ENCODE results near the gene GABPB2.

GABPB2 gene

DNA sequence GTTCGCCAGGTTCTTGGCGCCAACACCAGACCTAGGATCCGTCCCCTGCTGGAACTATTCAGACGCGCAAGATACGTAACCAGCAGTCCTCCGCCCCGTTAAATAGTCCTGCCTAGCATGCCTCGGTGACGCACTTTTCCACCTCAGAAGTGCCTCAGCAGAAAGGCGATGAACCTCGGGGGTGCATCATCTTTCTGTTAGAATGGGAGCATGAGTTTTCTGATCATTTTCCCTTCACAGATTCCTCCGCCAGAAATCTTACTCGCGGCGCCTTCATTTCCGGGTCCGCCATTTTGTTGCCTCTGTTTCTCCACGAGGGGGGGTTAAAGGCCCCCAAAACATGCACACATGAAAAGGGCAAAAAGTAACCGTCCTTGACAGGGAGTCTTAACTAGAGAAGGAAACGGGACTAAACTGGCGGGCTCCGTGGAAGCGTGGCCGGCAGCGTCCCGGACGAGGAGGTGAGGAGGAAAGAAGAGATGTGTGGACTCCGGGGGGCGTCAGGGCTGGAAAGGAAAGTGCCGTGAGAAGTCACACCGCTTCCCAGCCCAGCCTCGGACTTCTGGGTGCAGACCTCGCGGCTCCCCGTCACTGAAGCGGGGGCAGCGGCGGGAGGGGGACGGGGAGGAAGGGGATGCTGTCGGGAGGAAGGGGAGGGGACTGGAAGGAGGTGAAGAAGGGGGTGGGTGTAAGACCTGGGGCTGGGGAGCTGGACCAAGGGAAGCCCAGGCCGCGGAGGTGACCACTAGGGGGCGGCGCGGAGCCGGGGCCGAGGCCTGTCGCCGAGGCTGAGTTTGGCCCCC, at the start of gene GABPB2:
Gene GABPB2, plus strand, starts transcription at position 288 of the 803 bp plus-strand sequence. CDS start 17,429 bp downstream, outside the sequence.
- peak; percentile 86 to 91 for ATAC-seq

DNA sequence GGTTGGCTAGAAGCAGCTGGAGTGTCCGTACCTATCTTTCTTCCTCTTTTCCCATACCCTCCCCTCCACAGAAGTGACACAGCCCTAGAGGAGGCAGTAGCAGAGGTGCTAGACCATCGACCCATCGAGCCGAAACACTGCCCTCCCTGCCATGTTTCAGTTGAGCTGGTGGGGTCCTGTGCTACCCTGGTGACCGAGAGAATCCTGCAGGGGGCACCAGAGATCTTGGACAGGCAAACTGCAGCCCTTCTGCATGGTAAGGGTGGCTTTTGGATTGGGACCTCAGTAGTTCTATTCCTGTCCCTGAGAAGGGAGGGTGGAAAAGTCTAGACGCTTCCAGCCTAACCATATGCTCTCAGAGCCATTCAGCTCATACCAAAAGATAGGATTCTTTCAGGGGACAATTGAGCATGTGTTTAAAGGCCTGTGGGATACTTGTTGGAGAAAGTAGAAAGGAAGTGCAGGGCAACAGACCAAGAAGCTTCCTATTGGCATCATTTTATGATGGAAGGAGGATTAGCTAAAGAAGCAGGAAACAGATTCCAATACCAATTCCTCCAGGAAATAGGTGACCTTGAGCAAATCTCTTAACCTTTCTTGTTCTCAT, 45.9 kb upstream of the GABPB2 start:
- ATAC-seq: peak; percentile 95 to 98

DNA sequence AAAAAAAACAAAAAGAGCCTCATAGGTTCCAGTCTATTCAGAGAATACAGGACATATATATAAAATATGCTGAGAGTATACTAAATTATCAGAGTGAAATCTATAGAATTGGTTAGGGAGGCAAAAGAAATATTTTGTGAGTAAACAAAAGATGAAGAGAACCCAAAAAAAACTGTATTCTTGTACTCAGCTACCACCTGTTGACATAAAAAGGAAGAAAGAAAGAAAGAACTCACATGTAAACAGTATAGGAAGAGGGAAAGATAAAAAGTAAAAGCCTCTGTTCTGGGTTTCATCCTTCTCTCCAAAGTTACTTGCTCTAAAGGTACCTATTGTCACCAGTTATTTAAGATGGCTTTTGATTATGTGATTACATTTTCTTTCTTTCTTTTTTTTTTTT, 44.1 kb upstream of the GABPB2 start:
- ATAC-seq: no peak

DNA sequence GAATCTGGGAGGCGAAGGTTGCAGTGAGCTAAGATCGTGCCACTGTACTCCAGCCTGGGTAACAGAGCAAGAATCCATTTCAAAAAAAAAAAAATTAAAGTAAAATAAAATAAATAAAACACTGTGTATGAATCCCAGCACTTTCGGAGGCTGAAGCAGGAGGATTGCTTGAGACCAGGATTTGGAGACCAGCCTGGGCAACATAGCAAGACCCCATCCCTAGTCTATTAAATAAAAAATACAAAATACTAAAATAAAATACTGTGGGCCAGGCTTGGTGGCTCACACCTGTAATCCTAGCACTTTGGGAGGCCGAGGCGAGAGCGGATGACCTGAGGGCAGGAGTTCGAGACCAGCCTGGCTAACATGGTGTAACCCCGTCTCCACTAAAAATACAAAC, 38.4 kb upstream of the GABPB2 start:
- no peak for ATAC-seq

DNA sequence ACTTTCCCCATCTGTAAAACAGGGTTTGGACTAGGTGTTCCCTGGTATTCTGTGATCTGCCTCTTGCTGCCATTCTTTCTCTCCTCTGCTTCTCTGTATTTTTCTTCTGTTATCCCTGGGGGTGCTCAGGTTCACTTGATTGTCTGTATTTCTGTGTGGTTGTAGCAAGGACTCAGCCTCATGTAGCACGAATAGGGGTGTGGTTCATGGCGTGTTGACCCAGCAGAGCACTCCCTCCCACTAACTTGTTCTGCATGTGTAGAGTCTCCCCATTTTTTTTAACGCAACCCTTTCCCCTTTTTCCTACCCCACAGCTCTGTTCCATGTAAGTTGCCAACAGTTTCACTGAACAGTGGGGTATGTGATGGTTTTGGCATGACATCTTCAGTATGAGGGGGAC, 35.4 kb upstream of the GABPB2 start:
- no peak for ATAC-seq

DNA sequence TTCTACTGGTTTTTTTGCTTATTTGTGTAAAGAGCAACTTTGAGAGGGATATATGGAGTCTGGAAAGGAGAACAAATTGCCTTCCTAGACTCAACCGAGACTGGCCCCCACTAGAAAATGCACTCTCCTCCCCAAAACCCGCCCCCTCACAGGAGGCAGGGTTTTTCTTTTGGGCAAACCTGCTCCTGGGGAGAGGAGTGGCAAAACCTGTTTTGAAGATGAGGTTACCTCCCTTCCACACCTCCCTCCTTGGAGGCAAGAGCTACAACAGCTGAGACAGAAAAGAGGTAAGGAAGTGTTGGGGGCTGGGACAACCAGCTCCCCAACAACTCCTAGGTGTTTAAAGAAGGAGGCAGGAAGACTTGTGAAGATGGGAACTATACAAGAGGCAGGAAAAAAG, 34.2 kb upstream of the GABPB2 start, which contains the start of gene BNIPL:
Gene BNIPL, plus strand, starts transcription at position 231 of the 400 bp plus-strand sequence. Its CDS starts 140 bp downstream, at position 371.
- ATAC-seq: no peak

DNA sequence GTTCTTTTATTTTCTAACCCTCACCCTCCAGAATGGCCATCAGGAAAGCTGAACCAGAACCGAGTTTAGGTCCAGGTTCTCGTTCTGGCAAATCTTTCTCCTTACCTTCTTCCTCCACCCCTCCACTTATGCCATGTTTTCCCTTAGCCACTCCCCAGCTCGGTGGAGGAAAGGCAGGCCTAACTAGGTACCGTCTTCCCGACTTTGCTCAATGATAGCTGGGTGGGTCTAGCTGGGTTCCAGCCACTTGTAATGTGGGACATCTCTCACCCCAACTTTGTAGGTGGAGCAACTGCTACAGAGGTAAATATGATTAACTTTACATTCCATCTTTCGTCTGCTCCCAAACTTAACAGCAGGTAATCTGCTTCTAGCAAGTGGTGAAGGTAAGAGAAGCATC, 33.5 kb upstream of the GABPB2 start:
- ATAC-seq: no peak

DNA sequence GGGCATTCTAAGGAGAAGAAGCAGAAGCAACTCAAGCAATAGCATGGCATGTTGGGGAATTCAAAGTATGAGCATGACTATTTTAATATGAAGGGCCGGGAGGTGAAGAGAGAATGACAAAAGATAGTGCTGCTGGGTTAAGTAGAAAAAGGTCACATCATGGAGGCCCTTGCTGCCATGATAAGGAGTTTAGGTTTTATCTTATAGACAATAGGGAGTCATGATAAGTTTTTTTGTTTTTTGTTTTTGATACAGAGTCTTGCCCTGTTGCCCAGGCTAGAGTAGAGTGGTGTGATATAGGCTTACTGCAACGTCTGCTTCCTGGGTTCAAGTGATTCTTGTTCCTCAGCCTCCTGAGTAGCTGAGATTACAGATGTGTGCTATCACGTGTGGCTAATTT, 31.0 kb upstream of the GABPB2 start:
- ATAC-seq: no peak

DNA sequence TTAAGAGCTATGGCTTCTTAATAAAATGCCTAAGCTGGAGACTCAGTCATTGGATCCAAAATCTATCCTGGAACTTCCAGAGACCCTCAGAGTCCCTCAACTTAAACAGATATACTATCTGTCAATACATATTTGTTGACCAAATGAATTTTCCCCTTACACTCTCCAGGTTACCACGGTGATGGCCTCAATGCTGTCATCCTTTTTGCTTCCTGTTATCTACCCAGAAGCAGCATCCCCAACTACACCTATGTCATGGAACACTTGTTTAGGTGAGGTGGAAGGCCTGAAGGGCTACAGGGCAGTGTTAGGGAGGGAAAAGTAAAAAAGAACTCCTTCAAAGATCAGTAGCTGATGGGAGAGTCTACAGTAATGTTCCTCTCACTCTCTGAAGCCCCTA, 27.4 kb upstream of the GABPB2 start:
- no peak for ATAC-seq

DNA sequence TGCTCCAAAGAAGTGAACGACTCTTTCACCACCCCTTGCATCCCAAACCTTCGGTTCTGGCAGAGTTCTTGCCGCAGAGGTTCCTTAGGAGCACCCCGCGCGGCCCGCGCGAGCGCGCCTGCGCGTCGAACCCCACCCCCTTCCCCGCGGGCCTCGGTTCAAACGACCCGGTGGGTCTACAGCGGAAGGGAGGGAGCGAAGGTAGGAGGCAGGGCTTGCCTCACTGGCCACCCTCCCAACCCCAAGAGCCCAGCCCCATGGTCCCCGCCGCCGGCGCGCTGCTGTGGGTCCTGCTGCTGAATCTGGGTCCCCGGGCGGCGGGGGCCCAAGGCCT, 23.0 kb upstream of the GABPB2 start, which contains the start of gene C1orf56:
Gene C1orf56, plus strand, starts transcription at position 161 of the 334 bp plus-strand sequence. Its CDS starts 97 bp downstream, at position 258.
- ATAC-seq: peak; percentile 74 to 75

DNA sequence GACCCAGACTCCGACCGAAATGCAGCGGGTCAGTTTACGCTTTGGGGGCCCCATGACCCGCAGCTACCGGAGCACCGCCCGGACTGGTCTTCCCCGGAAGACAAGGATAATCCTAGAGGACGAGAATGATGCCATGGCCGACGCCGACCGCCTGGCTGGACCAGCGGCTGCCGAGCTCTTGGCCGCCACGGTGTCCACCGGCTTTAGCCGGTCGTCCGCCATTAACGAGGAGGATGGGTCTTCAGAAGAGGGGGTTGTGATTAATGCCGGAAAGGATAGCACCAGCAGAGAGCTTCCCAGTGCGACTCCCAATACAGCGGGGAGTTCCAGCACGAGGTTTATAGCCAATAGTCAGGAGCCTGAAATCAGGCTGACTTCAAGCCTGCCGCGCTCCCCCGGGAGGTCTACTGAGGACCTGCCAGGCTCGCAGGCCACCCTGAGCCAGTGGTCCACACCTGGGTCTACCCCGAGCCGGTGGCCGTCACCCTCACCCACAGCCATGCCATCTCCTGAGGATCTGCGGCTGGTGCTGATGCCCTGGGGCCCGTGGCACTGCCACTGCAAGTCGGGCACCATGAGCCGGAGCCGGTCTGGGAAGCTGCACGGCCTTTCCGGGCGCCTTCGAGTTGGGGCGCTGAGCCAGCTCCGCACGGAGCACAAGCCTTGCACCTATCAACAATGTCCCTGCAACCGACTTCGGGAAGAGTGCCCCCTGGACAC, 22.5 kb upstream of the GABPB2 start:
- ATAC-seq: peak; percentile 67 to 71

DNA sequence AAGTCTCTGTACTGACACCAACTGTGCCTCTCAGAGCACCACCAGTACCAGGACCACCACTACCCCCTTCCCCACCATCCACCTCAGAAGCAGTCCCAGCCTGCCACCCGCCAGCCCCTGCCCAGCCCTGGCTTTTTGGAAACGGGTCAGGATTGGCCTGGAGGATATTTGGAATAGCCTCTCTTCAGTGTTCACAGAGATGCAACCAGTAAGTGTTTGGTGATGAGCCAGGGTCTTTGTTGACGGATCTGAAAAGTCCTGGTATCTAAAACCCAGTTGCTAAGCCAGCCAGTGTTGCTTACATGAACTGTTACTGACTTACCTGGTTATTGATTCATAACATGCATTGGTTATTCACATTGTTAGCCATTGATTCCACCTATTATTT, 21.9 kb upstream of the GABPB2 start:
- ATAC-seq: no peak

DNA sequence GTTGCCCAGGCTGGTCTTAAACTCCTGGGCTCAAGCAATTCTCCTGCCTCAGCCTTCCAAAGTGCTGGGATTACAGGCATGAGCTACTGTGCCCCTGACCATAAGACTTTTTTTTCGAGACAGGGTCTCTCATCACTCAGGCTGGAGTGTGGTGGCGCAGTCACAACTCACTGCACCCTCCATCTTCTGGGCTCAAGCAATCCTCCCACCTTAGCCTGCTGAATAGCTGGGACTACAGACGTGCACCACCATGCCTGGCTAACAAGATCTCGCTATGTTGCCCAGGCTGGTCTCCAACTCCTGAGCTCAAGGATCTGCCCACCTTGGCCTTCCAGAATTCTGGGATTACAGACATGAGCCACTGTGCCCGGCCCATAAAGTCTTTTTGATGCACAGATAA, 21.1 kb upstream of the GABPB2 start:
- ATAC-seq: no peak

DNA sequence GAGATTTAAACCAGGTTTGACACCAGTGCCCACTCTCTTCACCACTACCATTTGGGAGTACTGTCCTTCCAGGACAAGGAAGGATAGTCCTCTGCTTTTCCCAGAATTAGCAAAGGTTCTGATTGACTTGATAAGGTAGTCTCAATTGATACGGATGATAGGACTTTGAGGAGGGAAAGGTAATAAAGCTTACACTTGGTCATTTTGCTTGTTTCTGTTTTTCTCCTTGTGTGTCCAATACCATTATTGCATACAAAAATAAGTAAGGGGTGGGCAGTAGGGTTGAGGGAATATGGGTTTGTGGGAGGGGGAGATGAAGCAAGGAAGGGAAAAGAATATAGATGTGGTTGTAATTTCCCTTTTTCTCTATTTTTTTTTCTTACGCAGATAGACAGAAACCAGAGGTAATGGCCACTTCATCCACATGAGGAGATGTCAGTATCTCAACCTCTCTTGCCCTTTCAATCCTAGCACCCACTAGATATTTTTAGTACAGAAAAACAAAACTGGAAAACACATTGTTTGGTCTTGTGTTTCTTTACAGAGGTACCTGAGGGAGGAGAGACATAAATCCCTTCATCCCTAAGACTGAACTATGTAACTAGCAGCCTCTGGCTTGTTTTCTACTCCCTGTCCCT, 20.4 kb upstream of the GABPB2 start:
- no peak for ATAC-seq

DNA sequence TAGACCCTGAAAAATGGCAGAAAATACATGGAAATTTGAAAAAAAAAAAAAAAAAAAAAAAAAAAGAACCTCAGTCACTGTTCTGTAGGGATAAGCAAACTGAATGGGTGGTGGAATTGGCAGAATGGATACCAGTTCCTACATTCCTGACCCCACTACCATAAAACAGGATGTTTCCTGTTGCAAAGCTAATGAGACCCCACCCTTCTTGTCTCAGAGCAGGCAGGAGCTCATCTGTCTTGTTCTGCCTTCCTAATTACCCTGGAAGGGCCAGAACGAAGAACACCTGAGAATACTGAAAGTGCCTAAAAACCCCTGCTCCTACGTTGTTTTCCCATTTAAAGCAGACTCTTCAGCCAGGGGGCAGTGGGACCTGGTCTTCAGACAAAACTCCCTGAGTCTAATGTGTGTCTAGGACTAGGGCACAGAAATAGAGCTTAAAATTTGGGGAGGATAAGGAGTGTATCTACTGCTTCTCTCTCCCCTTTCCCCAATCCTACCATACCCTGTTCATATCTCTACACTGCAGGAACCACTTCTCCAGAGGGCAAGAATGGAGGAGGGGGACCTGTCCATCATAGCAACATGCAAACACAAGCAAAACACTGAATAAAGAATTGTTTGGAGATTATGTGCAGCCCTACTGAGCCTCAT, 19.1 kb upstream of the GABPB2 start:
- ATAC-seq: no peak

DNA sequence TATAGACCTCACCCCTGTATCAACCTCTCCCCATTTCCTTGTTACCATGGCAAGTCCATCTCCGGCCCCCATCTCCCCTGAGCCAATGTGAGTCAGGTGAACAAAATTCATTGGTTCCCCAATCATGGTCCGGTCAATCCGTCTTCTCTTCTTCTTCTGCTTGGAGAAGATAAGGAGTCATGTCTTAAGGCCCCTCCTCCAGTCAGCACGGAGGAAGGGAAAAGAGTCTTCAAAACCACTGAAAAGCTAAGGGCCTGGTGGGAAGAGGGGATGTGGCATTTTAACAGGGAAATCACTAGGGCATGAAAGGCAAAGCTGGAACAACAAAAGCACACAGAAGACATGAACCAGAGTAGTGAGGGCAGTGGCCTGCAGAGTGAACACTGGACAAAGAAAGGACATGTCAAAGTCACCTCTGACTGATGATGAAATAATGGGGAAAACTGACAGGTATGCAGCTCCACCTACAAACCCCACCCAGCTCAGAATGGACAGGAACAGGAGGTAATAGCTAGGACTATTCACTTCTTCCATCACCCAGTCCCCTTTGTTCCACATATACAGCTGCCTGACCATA, 15.5 kb upstream of the GABPB2 start:
- no peak for ATAC-seq

DNA sequence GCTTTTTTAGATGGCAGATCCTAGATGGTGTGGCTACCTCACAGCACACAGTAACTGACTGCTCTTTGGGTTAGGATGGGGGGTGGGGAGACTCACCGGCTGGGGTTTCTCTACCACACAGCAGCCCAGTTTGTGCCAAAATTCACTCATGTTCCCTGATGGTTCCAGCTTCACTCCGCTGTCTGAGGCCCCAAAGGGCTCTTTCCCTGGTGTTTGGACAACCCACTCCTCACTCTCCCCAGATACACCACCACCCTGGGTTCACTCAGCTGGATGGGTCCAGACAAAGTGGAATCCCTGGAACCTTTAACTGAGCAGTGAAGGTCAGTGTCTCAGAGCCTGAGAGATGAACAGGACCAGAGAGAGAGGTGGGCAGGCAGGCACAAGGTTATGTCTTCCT, 15.0 kb upstream of the GABPB2 start:
- no peak for ATAC-seq

DNA sequence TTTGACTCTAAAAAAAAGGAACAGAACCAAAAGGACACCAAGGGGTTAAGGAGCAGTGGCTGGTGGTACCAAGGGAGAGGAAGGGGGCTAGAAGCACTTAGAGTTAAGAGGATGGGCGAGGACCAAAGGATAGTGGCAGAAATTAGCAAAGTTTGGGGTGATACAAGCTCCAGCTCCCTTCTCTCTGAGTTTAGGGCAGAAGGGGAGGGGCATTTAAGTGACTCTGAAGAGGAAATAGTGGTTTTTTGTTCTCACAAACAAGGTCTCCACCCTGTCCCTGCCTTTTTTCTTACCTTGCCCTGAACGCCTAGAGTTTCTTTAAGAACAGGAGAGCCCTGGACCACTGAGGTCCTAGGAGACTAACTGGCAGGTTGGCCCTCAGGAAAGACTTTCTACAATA, 14.4 kb upstream of the GABPB2 start:
- no peak for ATAC-seq

DNA sequence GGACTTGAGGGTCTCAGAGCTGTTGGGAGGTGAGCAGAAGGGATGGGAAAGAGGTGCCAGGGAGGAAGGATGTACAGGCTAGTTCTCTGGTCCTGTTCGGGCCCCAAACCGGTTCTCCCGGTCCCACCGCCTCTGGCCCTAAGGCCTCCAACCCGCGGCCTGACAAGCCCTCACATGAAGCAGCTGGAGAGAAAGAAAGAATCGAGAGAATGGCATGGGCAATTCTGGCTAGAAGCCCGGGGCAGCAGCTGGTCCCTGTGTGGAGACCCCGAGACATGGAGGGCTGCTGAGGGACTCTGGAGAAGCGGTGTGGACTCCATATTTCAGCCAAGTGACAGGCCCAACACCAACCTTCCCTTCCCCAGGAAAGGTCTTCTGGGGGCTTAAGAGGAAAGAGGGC, 11.9 kb upstream of the GABPB2 start:
- ATAC-seq: no peak

DNA sequence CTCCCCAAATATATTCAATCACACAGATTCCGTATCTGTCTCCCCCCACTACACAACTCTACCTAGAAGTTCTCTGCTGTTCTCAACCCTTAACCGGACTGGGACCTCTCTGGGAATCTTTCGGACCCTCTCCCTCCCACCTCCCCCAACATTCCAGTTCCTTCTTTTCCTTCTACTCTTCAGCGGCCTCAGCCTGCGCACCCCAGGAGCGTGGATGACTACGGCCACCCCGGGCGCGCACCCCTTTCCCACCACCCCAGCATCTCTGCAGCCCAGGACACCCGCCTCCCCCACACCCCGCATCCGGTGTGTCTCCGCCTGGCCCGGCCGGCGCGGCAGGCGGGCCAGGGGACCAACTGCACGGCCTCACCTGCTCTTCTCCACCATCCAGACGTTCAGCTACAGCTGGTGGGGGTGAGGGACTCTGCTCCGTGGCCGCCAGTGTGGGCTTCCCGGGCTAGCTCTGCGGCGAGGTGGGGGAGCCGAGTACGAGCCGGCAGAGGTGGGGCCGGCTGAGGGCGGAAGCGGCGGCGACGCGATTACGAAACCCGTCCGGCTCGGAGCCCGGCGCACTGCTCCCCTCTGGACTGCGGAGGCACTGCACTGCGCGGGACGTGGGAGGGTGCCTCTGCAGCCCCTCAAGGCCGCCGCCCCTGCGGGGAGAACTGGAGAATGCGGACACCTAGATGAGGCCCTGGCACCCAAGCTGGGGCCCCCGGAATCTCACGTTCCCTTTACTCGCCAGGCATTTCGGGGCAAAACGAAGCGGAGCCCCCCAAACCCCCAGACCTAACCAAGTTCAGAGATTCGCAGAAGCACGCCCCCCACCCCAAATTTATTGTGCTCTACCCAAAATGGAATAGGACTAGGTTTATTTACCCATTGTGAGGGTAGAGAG, 11.2 kb upstream of the GABPB2 start, which contains the start of gene CDC42SE1:
Gene CDC42SE1, minus strand, starts transcription at position 514 of the 898 bp plus-strand sequence. CDS start 3,892 bp downstream, outside the sequence.
- ATAC-seq: peak; percentile 89

All from activated CD4-positive, CD25-positive, alpha-beta regulatory T cell treated with anti-CD3 and anti-CD28 coated beads, Interleukin-2, amount 50 U/mL, for 24 hours (primary cell).